A549 (cell line): ENCODE measurements around the gene SAMD7.

Experiments used
- CTCF ChIP-seq: fragments of >200 bp; sonication (Bioruptor Twin); formaldehyde crosslinking; IDR thresholded peaks from 3 replicates; pipeline ENCODE4 v1.5.1; 2016
- REST ChIP-seq: fragments of 200-600 bp; sonication (generic); IDR thresholded peaks from 2 replicates; pipeline ENCODE4 v1.6.1; 2016; ENCODE audit warnings: antibody characterized with exemption, mild to moderate bottlenecking, moderate library complexity

- TF ChIP-seq REST (no peak), CTCF (no peak)
These were observed 42.2 kb downstream of the SAMD7 start for GRCh38 chr3:169953462-169954141.
